GM23338 (cell line): ENCODE measurements around the gene CIZ1.

Source experiments
- CREB1 ChIP-seq: fragments of 250-450 bp; sonication (Bioruptor Pico); IDR thresholded peaks from 2 replicates; pipeline ENCODE4 v1.5.0; 2020; ENCODE audit warnings: low read depth, mild to moderate bottlenecking, moderate library complexity
- ETS1 ChIP-seq: IDR thresholded peaks from 2 replicates; pipeline ENCODE4 v1.6.1; 2016; ENCODE audit warnings: antibody characterized with exemption
- EZH2 ChIP-seq: fragments of 200-600 bp; sonication (generic); IDR thresholded peaks from one replicate; pipeline ENCODE4 v1.8.0; 2017; ENCODE audit warnings: antibody characterized with exemption, mild to moderate bottlenecking, low read depth; ENCODE audit not compliant: unreplicated experiment
- EZH2phosphoT487 ChIP-seq: fragments of 200-600 bp; sonication (generic); IDR thresholded peaks from one replicate; pipeline ENCODE4 v1.8.1; 2018; ENCODE audit warnings: antibody characterized with exemption; ENCODE audit not compliant: unreplicated experiment
- JUNB ChIP-seq: IDR thresholded peaks from one replicate; pipeline ENCODE4 v1.6.1; 2016; ENCODE audit warnings: antibody characterized with exemption; ENCODE audit not compliant: unreplicated experiment
- NANOG ChIP-seq: IDR thresholded peaks from 2 replicates; pipeline ENCODE4 v1.6.1; 2016; ENCODE audit warnings: antibody characterized with exemption, borderline replicate concordance
- POLR2AphosphoS5 ChIP-seq: IDR thresholded peaks from 2 replicates; pipeline ENCODE4 v1.6.1; 2016; ENCODE audit warnings: antibody characterized with exemption, low read depth
- REST ChIP-seq: IDR thresholded peaks from one replicate; pipeline ENCODE4 v1.6.1; 2018; ENCODE audit warnings: antibody characterized with exemption; ENCODE audit not compliant: unreplicated experiment
- STAT1 ChIP-seq: IDR thresholded peaks from one replicate; pipeline ENCODE4 v1.6.1; 2016; ENCODE audit warnings: antibody characterized with exemption; ENCODE audit not compliant: unreplicated experiment
- ZNF114 ChIP-seq: fragments of 250-450 bp; sonication (Bioruptor Pico); IDR thresholded peaks from 2 replicates; pipeline ENCODE4 v1.5.0; 2020; ENCODE audit warnings: mild to moderate bottlenecking, moderate library complexity
- ZNF331 ChIP-seq: fragments of 250-450 bp; sonication (Bioruptor Pico); IDR thresholded peaks from 2 replicates; pipeline ENCODE4 v1.5.0; 2020; ENCODE audit warnings: low read depth, mild to moderate bottlenecking, moderate library complexity
- TF ChIP-seq, protein P1 (sequence below), 2 experiments: fragments of 200-600 bp in 1 of 2; sonication (generic) in 1 of 2; conservative IDR thresholded peaks; 2 replicates each; pipeline versions ENCODE4 v1.5.1 to v1.6.1; 2016 to 2017; ENCODE audit warnings: antibody characterized with exemption in 2 of 2, low read depth in 2 of 2, mild to moderate bottlenecking in 2 of 2, moderate library complexity in 1 of 2

- TF ChIP-seq, protein P1, sequence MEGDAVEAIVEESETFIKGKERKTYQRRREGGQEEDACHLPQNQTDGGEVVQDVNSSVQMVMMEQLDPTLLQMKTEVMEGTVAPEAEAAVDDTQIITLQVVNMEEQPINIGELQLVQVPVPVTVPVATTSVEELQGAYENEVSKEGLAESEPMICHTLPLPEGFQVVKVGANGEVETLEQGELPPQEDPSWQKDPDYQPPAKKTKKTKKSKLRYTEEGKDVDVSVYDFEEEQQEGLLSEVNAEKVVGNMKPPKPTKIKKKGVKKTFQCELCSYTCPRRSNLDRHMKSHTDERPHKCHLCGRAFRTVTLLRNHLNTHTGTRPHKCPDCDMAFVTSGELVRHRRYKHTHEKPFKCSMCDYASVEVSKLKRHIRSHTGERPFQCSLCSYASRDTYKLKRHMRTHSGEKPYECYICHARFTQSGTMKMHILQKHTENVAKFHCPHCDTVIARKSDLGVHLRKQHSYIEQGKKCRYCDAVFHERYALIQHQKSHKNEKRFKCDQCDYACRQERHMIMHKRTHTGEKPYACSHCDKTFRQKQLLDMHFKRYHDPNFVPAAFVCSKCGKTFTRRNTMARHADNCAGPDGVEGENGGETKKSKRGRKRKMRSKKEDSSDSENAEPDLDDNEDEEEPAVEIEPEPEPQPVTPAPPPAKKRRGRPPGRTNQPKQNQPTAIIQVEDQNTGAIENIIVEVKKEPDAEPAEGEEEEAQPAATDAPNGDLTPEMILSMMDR (conservative IDR thresholded peaks at IDR 0.05; ENCODE audit: low read depth in 2 of 2), result no peak
- no peak for TF ChIP-seq POLR2AphosphoS5
- TF ChIP-seq ZNF331 (CRISPR knock-in tag), result no peak
- no peak for TF ChIP-seq EZH2
- no peak for TF ChIP-seq REST
- TF ChIP-seq STAT1, result no peak
- TF ChIP-seq CREB1, result no peak
- TF ChIP-seq ZNF114 (CRISPR knock-in tag), result no peak
- no peak for TF ChIP-seq JUNB
- no peak for TF ChIP-seq EZH2phosphoT487
- no peak for TF ChIP-seq ETS1
- TF ChIP-seq NANOG, result no peak
These were observed 75.0 kb downstream of the CIZ1 start for GRCh38 chr9:128116104-128117083.
